GM23248 (cell line): ENCODE measurements around the gene LYRM4. TPM values are rescaled to one million over a fixed set of nuclear protein-coding genes. Genes with fewer than 3 reads are reported as not detected.
A peak's percentile ranks its signal among the peaks of the same experiment; 100 is the strongest.

Source experiments
- DNase-seq: peaks from one replicate; pipeline ENCODE4 v3.0.0-alpha.2; 2015
- H2AFZ ChIP-seq: fragments of 200-600 bp; sonication (generic); 2 replicates; pipeline ENCODE4 v1.6.1; 2016; ENCODE audit warnings: antibody characterized with exemption
- H3F3A ChIP-seq: fragments of 200-600 bp; sonication (generic); 2 replicates; pipeline ENCODE4 v1.6.1; 2016; ENCODE audit warnings: mild to moderate bottlenecking, antibody characterized with exemption, mixed run types; ENCODE audit not compliant: insufficient read depth
- H3K27ac ChIP-seq: fragments of 200-600 bp; sonication (generic); 2 replicates; pipeline ENCODE4 v1.5.1; 2016; ENCODE audit warnings: mild to moderate bottlenecking
- H3K27me3 ChIP-seq: fragments of 200-600 bp; sonication (generic); replicated peaks from 2 replicates; pipeline ENCODE4 v1.6.1; 2016; ENCODE audit warnings: mild to moderate bottlenecking; ENCODE audit not compliant: insufficient read depth
- H3K36me3 ChIP-seq: fragments of 200-600 bp; sonication (generic); 2 replicates; pipeline ENCODE4 v1.6.1; 2016; ENCODE audit warnings: low read depth, mild to moderate bottlenecking
- H3K4me1 ChIP-seq: fragments of 200-600 bp; sonication (generic); 2 replicates; pipeline ENCODE4 v1.6.1; 2016; ENCODE audit warnings: mild to moderate bottlenecking; ENCODE audit not compliant: insufficient read depth
- H3K4me2 ChIP-seq: fragments of 200-600 bp; sonication (generic); one replicate; pipeline ENCODE4 v1.6.1; 2016; ENCODE audit warnings: mild to moderate bottlenecking; ENCODE audit not compliant: unreplicated experiment
- H3K4me3 ChIP-seq: fragments of 200-600 bp; sonication (generic); 2 replicates; pipeline ENCODE4 v1.5.1; 2016; ENCODE audit warnings: mild to moderate bottlenecking
- H3K79me2 ChIP-seq: fragments of 200-600 bp; sonication (generic); 2 replicates; pipeline ENCODE4 v1.6.1; 2016; ENCODE audit warnings: mild to moderate bottlenecking; ENCODE audit not compliant: insufficient read depth
- H3K9ac ChIP-seq: fragments of 200-600 bp; sonication (generic); 2 replicates; pipeline ENCODE4 v1.6.1; 2016; ENCODE audit warnings: mild to moderate bottlenecking
- H3K9me2 ChIP-seq: fragments of 200-600 bp; sonication (generic); 2 replicates; pipeline ENCODE4 v1.6.1; 2016; ENCODE audit warnings: mixed run types, mild to moderate bottlenecking, moderate library complexity; ENCODE audit not compliant: insufficient read depth
- H3K9me3 ChIP-seq: fragments of 200-600 bp; sonication (generic); one replicate; pipeline ENCODE4 v1.6.1; 2017; ENCODE audit warnings: low read depth
- H4K20me1 ChIP-seq: fragments of 200-600 bp; sonication (generic); 2 replicates; pipeline ENCODE4 v1.6.0; 2016; ENCODE audit not compliant: insufficient read depth
- EZH2 ChIP-seq: fragments of 200-600 bp; sonication (generic); IDR thresholded peaks from 2 replicates; pipeline ENCODE4 v1.6.1; 2018; ENCODE audit warnings: antibody characterized with exemption, mild to moderate bottlenecking; ENCODE audit not compliant: insufficient read depth, poor library complexity, severe bottlenecking
- EZH2phosphoT487 ChIP-seq: fragments of 200-600 bp; sonication (generic); IDR thresholded peaks from 2 replicates; pipeline ENCODE4 v1.6.1; 2018; ENCODE audit warnings: antibody characterized with exemption, moderate library complexity, mild to moderate bottlenecking, low read depth; ENCODE audit not compliant: insufficient read depth
- WGBS, 2 experiments: methylation state at CpG; one replicate each; pipeline ENCODE4 v1.1.6; 2015 to 2017; ENCODE audit warnings: low lambda C conversion rate in 2 of 2, low coverage in 1 of 2; ENCODE audit errors: missing lambda C conversion rate in 2 of 2; 5-methylcytosine and 5-hydroxymethylcytosine counted together
- in situ Hi-C: fragments of 300-500 bp; cut with MboI; formaldehyde crosslinking; loops from 2 replicates; pipeline ENCODE4 v1.15.0; 2020
- polyA plus RNA-seq: library from polyadenylated mRNA; unstranded; fragments of >200 nt; fragmentation: Nextera tagmentation; extraction: Ambion mirVana; gene quantifications from 2 replicates; pipeline ENCODE4 v1.2.1, GENCODE V29; 2016
- total RNA-seq: library from RNA; depleted of rRNA; stranded (reverse); fragments of >200 nt; shearing (Covaris generic); gene quantifications from 2 replicates; pipeline ENCODE4 v1.2.3, GENCODE V29; 2014

LYRM4 gene
- total and polyA plus RNA-seq, 2 experiments from 2014 or later: 27.1 to 28.0 TPM

DNA sequence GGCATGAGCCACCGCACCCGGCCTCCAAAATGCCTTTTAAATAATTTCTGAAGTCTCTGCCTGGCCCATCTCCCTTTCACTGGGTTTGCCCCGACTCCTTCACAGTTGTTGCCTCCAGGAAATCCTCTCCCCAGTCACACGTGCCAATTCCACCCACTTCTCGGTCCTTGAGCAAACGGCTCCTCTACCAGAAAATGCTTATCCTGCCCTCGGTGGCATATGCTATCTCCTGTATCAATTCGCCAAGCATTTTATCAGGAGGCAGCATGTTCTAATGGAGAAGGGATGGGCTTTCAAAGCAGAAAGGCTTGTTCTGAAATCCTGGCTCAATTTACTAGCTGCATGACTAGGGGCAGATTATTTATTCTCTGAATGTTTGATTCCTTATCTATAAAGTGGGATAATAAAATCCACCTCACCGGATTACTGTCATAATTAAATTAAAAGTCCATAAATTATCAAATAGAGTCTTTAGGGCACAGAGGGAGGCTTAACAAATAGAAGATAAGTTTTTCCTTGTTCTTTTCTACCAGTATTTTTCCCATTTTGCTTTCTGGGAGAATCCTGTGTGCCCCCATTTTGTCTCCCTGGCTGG, 109.3 kb downstream of the LYRM4 start:
- TF ChIP-seq EZH2phosphoT487 (no peak), EZH2 (no peak)
- DNase-seq: peak; percentile 42
- 33 to 37% methylated on average over 9 of the region's 9 CpGs for WGBS, 2 experiments
- H3K9ac ChIP-seq: peak overlapping the region; percentile 76
- H3F3A ChIP-seq: peaks cover 21% of the 10 kb centered on the region
- H3K4me3 ChIP-seq: peak overlapping the region; percentile 56
- H3K79me2 ChIP-seq: 0 out of 2 replicates have a peak, but pooled peaks cover 4% of the 10 kb centered on the region
- peak overlapping the region; percentile 86 for H3K4me2 ChIP-seq
- in situ Hi-C loops: no loop called here
- no peaks in the 10 kb centered on the region for H3K9me3 ChIP-seq
- H3K4me1 ChIP-seq: peaks cover 22% of the 10 kb centered on the region
- H3K27ac ChIP-seq: peak overlapping the region; percentile 93
- H3K36me3 ChIP-seq: no peaks in the 10 kb centered on the region
- H4K20me1 ChIP-seq: no peaks in the 10 kb centered on the region
- H2AFZ ChIP-seq: peak overlapping the region; percentile 68
- no peaks in the 10 kb centered on the region for H3K9me2 ChIP-seq
- no peaks in the 10 kb centered on the region for H3K27me3 ChIP-seq

DNA sequence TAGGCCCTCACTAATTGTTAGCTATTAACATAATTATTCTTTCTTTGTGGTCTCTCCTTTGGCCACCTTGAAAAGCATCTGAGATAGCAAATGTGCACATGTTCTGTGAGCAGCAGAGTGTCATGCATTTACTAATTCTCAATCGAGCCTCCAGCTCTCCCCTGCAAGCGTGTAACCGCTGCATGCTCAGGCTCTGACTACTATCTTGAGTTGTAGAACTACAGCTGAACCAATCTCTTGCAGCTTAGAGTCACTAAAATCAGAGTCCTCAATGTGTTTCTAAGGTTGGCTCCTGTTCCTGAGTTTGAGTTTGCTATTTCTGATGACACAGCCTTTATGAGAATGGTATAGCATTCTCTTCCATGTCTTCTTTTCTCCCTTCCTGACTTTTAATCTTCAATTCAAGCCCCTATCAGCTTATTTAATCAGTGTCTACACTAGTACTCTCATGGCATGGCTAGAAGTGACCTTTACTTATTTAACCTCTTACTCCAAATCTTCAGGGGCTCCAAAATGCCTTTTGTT, 110.1 kb downstream of the LYRM4 start:
- H2AFZ ChIP-seq: no peak overlapping the region
- H3K27me3 ChIP-seq: no peaks in the 10 kb centered on the region
- 85 to 88% methylated on average over 3 of the region's 3 CpGs for WGBS, 2 experiments
- peaks cover 22% of the 10 kb centered on the region for H3K4me1 ChIP-seq
- no peak overlapping the region for H3K4me2 ChIP-seq
- H3K27ac ChIP-seq: peak overlapping the region; percentile 93
- H3K9me3 ChIP-seq: no peaks in the 10 kb centered on the region
- H3K36me3 ChIP-seq: no peaks in the 10 kb centered on the region
- H3K4me3 ChIP-seq: no peak overlapping the region
- no peak for TF ChIP-seq EZH2phosphoT487
- TF ChIP-seq EZH2: no peak
- peaks cover 21% of the 10 kb centered on the region for H3F3A ChIP-seq
- no peak overlapping the region; the same call in 1 of the 2 replicates for H3K9ac ChIP-seq
- H4K20me1 ChIP-seq: no peaks in the 10 kb centered on the region
- H3K79me2 ChIP-seq: 0 out of 2 replicates have a peak, but pooled peaks cover 4% of the 10 kb centered on the region
- peak; percentile 36 for DNase-seq
- no peaks in the 10 kb centered on the region for H3K9me2 ChIP-seq
- in situ Hi-C loops: no loop called here

GRCh38 chr6:5149891-5150290, 110.9 kb downstream of the LYRM4 start:
- no peak for DNase-seq
- Histone ChIP-seq H4K20me1 (no peaks in the 10 kb centered on the region), H3K4me3 (no peak overlapping the region), H3K9ac (no peak overlapping the region), H3K27me3 (no peaks in the 10 kb centered on the region), H3K36me3 (no peaks in the 10 kb centered on the region), H3F3A (peaks cover 21% of the 10 kb centered on the region), H3K9me3 (no peaks in the 10 kb centered on the region), H3K9me2 (no peaks in the 10 kb centered on the region), H3K79me2 (no peaks in the 10 kb centered on the region), H2AFZ (no peak overlapping the region), H3K27ac (no peak overlapping the region), H3K4me1 (peaks cover 22% of the 10 kb centered on the region), H3K4me2 (no peak overlapping the region)
- in situ Hi-C loops: no loop called here
- WGBS, 2 experiments: 98% methylated on average over 6 of the region's 6 CpGs
- no peak for TF ChIP-seq EZH2
- TF ChIP-seq EZH2phosphoT487: no peak

- no peaks in the 10 kb centered on the region for H3K9me3 ChIP-seq
- H3K27me3 ChIP-seq: no peaks in the 10 kb centered on the region
- no peaks in the 10 kb centered on the region for H4K20me1 ChIP-seq
- in situ Hi-C loops: no loop called here
- H3F3A ChIP-seq: peaks cover 21% of the 10 kb centered on the region
- TF ChIP-seq EZH2phosphoT487 (no peak), EZH2 (no peak)
- 94% methylated on average over 6 of the region's 6 CpGs for WGBS, 2 experiments
- H3K27ac ChIP-seq: no peak overlapping the region
- peaks cover 22% of the 10 kb centered on the region for H3K4me1 ChIP-seq
- no peaks in the 10 kb centered on the region for H3K9me2 ChIP-seq
- H3K4me2 ChIP-seq: no peak overlapping the region
- no peak overlapping the region for H3K4me3 ChIP-seq
- no peak overlapping the region for H2AFZ ChIP-seq
- H3K36me3 ChIP-seq: no peaks in the 10 kb centered on the region
- H3K79me2 ChIP-seq: no peaks in the 10 kb centered on the region
- H3K9ac ChIP-seq: no peak overlapping the region
- no peak for DNase-seq
Measured at GRCh38 chr6:5149159-5149704, 111.5 kb downstream of the LYRM4 start.
